OCI-LY7 (cell line): Measurements from ENCODE around the gene TDRD12. TPM values are rescaled to one million over a fixed set of nuclear protein-coding genes. Genes with fewer than 3 reads are reported as not detected.

Experiments
- BruUV-seq: library from RNA; stranded (reverse); fragments of 400-500 nt; replicated peaks from 2 replicates; lab custom pipeline; 2021; lab: Mats Ljungman, UMichigan
- CTCF ChIA-PET: fragments of 300-600 bp; sonication (Branson Sonifier 250); formaldehyde crosslinking; loops from one replicate; lab custom pipeline; 2022; ENCODE audit warnings: antibody characterized with exemption; ENCODE audit not compliant: unreplicated experiment; lab: Charles Lee
- POLR2A ChIA-PET: fragments of 300-600 bp; sonication (Branson Sonifier 250); formaldehyde crosslinking; loops from one replicate; lab custom pipeline; 2022; ENCODE audit warnings: antibody characterized with exemption; lab: Charles Lee
- DNase-seq: peaks from one replicate; pipeline ENCODE4 v3.0.0-alpha.2; 2015; ENCODE audit warnings: low spot score
- H2AFZ ChIP-seq: fragments of 200-600 bp; sonication (generic), shearing (Covaris generic); 2 replicates; pipeline ENCODE4 v1.6.1; 2014; ENCODE audit warnings: mild to moderate bottlenecking, antibody characterized with exemption, low read length, moderate library complexity
- H3K27ac ChIP-seq: fragments of 200-600 bp; sonication (generic); 2 replicates; pipeline ENCODE4 v1.5.1; 2014; ENCODE audit warnings: mixed run types, low read depth, mild to moderate bottlenecking, moderate library complexity, low read length, inconsistent platforms; ENCODE audit not compliant: poor library complexity, severe bottlenecking
- H3K36me3 ChIP-seq: fragments of 200-600 bp; sonication (generic); 2 replicates; pipeline ENCODE4 v1.6.1; 2014; ENCODE audit warnings: mild to moderate bottlenecking, antibody characterized with exemption, low read length, moderate library complexity, mixed read lengths; ENCODE audit not compliant: insufficient read depth
- H3K4me1 ChIP-seq: fragments of 200-600 bp; sonication (generic); 2 replicates; pipeline ENCODE4 v1.5.1; 2014; ENCODE audit warnings: mild to moderate bottlenecking, low read length; ENCODE audit not compliant: insufficient read depth, poor library complexity, severe bottlenecking
- H3K4me2 ChIP-seq: fragments of 200-600 bp; sonication (generic); 2 replicates; pipeline ENCODE4 v1.6.1; 2014; ENCODE audit warnings: mild to moderate bottlenecking, low read length
- H3K4me3 ChIP-seq: fragments of 200-600 bp; sonication (generic); 2 replicates; pipeline ENCODE4 v1.5.1; 2014; ENCODE audit warnings: mild to moderate bottlenecking, low read depth, low read length; ENCODE audit not compliant: poor library complexity, severe bottlenecking
- H3K79me2 ChIP-seq: fragments of 200-600 bp; sonication (generic); 2 replicates; pipeline ENCODE4 v1.6.1; 2016; ENCODE audit warnings: low read depth, mild to moderate bottlenecking, low read length, moderate library complexity, mixed read lengths; ENCODE audit not compliant: insufficient read depth
- H3K9me2 ChIP-seq: fragments of 200-600 bp; sonication (generic); 2 replicates; pipeline ENCODE4 v1.6.1; 2016; ENCODE audit warnings: mild to moderate bottlenecking, low read length, mixed read lengths; ENCODE audit not compliant: insufficient read depth
- H3K9me3 ChIP-seq: fragments of 200-600 bp; sonication (generic); 2 replicates; pipeline ENCODE4 v1.6.1; 2014; ENCODE audit warnings: mild to moderate bottlenecking, mixed run types, low read length, mixed read lengths
- H4K20me1 ChIP-seq: fragments of 200-600 bp; sonication (generic); 2 replicates; pipeline ENCODE4 v1.6.1; 2014; ENCODE audit warnings: mild to moderate bottlenecking, antibody characterized with exemption, low read length, moderate library complexity, mixed read lengths; ENCODE audit not compliant: insufficient read depth
- EZH2phosphoT487 ChIP-seq: fragments of 200-600 bp; sonication (generic); IDR thresholded peaks from 2 replicates; pipeline ENCODE4 v1.6.1; 2018; ENCODE audit warnings: low read depth, borderline replicate concordance, mild to moderate bottlenecking, mixed run types, antibody characterized with exemption, low read length, moderate library complexity, mixed read lengths
- intact Hi-C: fragments of 100-400 bp; cut with micrococcal nuclease; formaldehyde crosslinking; loops from one replicate; pipeline ENCODE4 v1.10.0; 2022; ENCODE audit not compliant: unreplicated experiment
- total RNA-seq, 2 experiments: library from RNA; depleted of rRNA in 1 of 2; stranded (reverse); fragments of >200 nt in 1 of 2; shearing (Covaris generic) in 1 of 2; gene quantifications; 2 replicates each; pipeline ENCODE4 v1.2.3, GENCODE V29; 2014 to 2022
- TF ChIP-seq, protein P1 (sequence below): fragments of 200-600 bp; sonication (generic); conservative IDR thresholded peaks from 2 replicates; pipeline ENCODE4 v1.5.1; 2014; ENCODE audit warnings: mild to moderate bottlenecking, antibody characterized with exemption, low read length, moderate library complexity, mixed read lengths

TDRD12 gene
- total RNA-seq, 2 experiments from 2014 or later: not detected

DNA sequence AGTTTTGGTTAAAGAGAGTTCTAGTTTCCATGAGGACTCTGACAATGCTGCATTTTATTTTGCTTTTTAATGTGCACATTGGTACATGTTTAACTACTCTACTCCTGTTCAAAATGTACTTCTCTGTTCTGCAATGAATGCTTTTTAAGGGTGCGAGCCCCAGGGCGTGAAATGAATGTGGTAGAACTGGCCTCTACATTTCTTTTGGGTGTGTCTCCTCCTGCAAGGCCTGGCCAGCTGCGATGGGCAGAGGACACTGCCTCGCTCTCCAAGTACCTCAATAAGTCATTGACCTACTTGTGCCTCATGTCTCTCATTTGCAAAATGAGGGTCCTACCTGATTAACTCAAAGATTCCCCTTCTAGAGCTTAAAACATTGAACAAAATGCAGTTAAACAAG is 37.2 kb upstream of the TDRD12 start:
- no peaks in the 10 kb centered on the region for H3K9me2 ChIP-seq
- H3K9me3 ChIP-seq: no peaks in the 10 kb centered on the region
- no peak overlapping the region for H3K4me3 ChIP-seq
- H3K79me2 ChIP-seq: no peaks in the 10 kb centered on the region
- DNase-seq: no peak
- no peak for TF ChIP-seq EZH2phosphoT487
- TF ChIP-seq, protein P1, sequence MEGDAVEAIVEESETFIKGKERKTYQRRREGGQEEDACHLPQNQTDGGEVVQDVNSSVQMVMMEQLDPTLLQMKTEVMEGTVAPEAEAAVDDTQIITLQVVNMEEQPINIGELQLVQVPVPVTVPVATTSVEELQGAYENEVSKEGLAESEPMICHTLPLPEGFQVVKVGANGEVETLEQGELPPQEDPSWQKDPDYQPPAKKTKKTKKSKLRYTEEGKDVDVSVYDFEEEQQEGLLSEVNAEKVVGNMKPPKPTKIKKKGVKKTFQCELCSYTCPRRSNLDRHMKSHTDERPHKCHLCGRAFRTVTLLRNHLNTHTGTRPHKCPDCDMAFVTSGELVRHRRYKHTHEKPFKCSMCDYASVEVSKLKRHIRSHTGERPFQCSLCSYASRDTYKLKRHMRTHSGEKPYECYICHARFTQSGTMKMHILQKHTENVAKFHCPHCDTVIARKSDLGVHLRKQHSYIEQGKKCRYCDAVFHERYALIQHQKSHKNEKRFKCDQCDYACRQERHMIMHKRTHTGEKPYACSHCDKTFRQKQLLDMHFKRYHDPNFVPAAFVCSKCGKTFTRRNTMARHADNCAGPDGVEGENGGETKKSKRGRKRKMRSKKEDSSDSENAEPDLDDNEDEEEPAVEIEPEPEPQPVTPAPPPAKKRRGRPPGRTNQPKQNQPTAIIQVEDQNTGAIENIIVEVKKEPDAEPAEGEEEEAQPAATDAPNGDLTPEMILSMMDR: no peak
- H3K4me1 ChIP-seq: no peaks in the 10 kb centered on the region
- no peak overlapping the region for H3K27ac ChIP-seq
- no TSS peak for BruUV-seq
- no peaks in the 10 kb centered on the region for H4K20me1 ChIP-seq
- intact Hi-C loops: no loop called here
- no peaks in the 10 kb centered on the region for H3K36me3 ChIP-seq
- POLR2A ChIA-PET: interaction anchor here (0.6 kb wide), 2 partner anchors 107 to 1311 kb away, joined by 6 to 9 read pairs; no protein-coding TSS in a partner anchor
- CTCF ChIA-PET: no interaction called here
- H2AFZ ChIP-seq: no peak overlapping the region
- H3K4me2 ChIP-seq: no peak overlapping the region

DNA sequence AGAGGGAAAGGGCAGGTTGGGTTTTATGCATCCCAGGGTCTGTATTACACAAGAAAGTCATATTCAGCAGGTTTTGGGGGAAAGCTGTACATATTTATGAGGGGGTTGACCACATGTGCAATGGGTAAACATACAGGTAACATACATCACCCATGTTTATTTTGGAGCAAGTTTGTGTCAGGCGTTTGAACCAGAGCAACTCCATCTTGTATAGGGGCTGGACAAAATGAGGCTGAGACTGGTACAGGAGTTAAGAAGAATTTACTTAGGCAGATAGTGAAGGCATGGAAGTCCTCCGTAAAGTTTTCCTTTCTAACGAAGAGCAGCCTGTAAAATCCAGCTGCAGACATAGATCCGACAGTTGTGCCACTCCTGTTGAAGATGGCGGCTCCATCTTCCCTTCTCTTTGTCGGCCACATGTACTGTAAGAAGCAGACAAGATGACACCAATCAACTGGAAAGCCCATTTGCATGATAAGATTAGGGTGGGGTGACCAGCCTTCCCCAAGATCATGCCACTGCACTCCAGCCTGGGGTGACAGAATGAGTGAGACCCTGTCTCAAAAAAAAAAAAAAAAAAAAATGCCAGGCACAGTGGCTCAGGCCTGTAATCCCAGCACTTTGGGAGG is 32.6 kb upstream of the TDRD12 start:
- Histone ChIP-seq H2AFZ (no peak overlapping the region), H3K9me3 (no peaks in the 10 kb centered on the region), H3K4me1 (peaks cover 19% of the 10 kb centered on the region), H3K9me2 (no peaks in the 10 kb centered on the region), H3K4me3 (no peak overlapping the region), H3K4me2 (no peak overlapping the region), H4K20me1 (no peaks in the 10 kb centered on the region), H3K27ac (no peak overlapping the region), H3K79me2 (no peaks in the 10 kb centered on the region), H3K36me3 (no peaks in the 10 kb centered on the region)
- DNase-seq: no peak
- TF ChIP-seq, protein P1: no peak
- BruUV-seq: no TSS peak
- ChIA-PET CTCF (no interaction called here), POLR2A (no interaction called here)
- intact Hi-C loops: no loop called here

DNA sequence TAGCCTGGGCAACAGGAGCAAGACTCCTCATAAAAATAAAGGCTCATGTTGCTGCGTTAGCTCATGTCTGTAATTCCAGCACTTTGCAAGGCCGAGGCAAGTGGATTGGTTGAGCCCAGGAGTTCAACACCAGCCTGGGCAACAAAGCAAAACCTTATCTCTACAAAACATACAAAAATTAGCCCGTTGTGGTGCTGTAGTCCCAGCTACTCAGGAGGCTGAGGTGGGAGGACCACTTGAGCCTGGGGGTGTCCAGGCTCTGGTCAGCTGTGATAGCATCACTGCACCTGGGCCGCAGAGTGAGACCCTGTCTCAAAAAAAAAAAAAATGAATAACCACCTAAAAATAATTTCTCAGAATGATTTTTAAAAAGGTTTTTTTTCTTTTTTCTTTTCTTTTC is 31.9 kb upstream of the TDRD12 start:
- CTCF ChIA-PET: no interaction called here
- no TSS peak for BruUV-seq

More for the DNA sequence above, 31.9 kb upstream of the TDRD12 start:
- Histone ChIP-seq H3K9me3 (no peaks in the 10 kb centered on the region), H3K4me3 (no peak overlapping the region), H3K4me2 (no peak overlapping the region), H3K27ac (no peak overlapping the region), H2AFZ (no peak overlapping the region), H4K20me1 (no peaks in the 10 kb centered on the region), H3K36me3 (no peaks in the 10 kb centered on the region), H3K79me2 (peaks cover 6% of the 10 kb centered on the region; the same call in 1 of the 2 replicates), H3K4me1 (peaks cover 22% of the 10 kb centered on the region), H3K9me2 (no peaks in the 10 kb centered on the region)
- intact Hi-C loops: no loop called here
- POLR2A ChIA-PET: no interaction called here
- DNase-seq: no peak
- TF ChIP-seq, protein P1: no peak
- TF ChIP-seq EZH2phosphoT487: no peak
